Effector memory CD4-positive, alpha-beta T cell (primary cell): ENCODE results near the gene USP37.

ENCODE experiments used
- DNase-seq, 3 donors: peaks; one replicate each; pipeline ENCODE4 v3.0.0-alpha.2; 2020
- H3K27ac ChIP-seq: 2 replicates; pipeline ENCODE4 v1.7.0; 2013; ENCODE audit warnings: mild to moderate bottlenecking, low read length, moderate library complexity; ENCODE audit not compliant: insufficient read depth, poor library complexity, severe bottlenecking
- H3K27me3 ChIP-seq: replicated peaks from 2 replicates; pipeline ENCODE4 v1.7.0; 2013; ENCODE audit warnings: mild to moderate bottlenecking, low read length; ENCODE audit not compliant: insufficient read depth, control insufficient read depth, poor library complexity, severe bottlenecking
- H3K36me3 ChIP-seq: 2 replicates; pipeline ENCODE4 v1.7.0; 2013; ENCODE audit warnings: mild to moderate bottlenecking, low read length, moderate library complexity; ENCODE audit not compliant: control insufficient read depth, insufficient read depth
- H3K4me1 ChIP-seq: 2 replicates; pipeline ENCODE4 v1.7.0; 2013; ENCODE audit warnings: low read length, mild to moderate bottlenecking; ENCODE audit not compliant: control insufficient read depth, insufficient read depth, poor library complexity, severe bottlenecking
- H3K4me3 ChIP-seq: 2 replicates; pipeline ENCODE4 v1.7.0; 2013; ENCODE audit warnings: low read length, low read depth, mild to moderate bottlenecking; ENCODE audit not compliant: insufficient read depth, poor library complexity, severe bottlenecking
- H3K9me3 ChIP-seq: 2 replicates; pipeline ENCODE4 v1.7.0; 2013; ENCODE audit warnings: mild to moderate bottlenecking, low read length, moderate library complexity; ENCODE audit not compliant: control insufficient read depth

USP37 gene

GRCh38 chr2:218458598-218458997, 109.6 kb downstream of the USP37 start:
- Histone ChIP-seq H3K4me1 (no peaks in the 10 kb centered on the region), H3K27me3 (no peaks in the 10 kb centered on the region), H3K9me3 (peaks cover 7% of the 10 kb centered on the region), H3K4me3 (no peak overlapping the region), H3K36me3 (peaks cover 29% of the 10 kb centered on the region), H3K27ac (no peak overlapping the region)
- no peak for DNase-seq

GRCh38 chr2:218456849-218457248, 111.3 kb downstream of the USP37 start:
- H3K36me3 ChIP-seq = peaks cover 31% of the 10 kb centered on the region
- no peaks in the 10 kb centered on the region for H3K4me1 ChIP-seq
- H3K4me3 ChIP-seq = no peak overlapping the region
- DNase-seq = no peak
- no peaks in the 10 kb centered on the region for H3K27me3 ChIP-seq
- peaks cover 7% of the 10 kb centered on the region for H3K9me3 ChIP-seq
- H3K27ac ChIP-seq = no peak overlapping the region

DNA sequence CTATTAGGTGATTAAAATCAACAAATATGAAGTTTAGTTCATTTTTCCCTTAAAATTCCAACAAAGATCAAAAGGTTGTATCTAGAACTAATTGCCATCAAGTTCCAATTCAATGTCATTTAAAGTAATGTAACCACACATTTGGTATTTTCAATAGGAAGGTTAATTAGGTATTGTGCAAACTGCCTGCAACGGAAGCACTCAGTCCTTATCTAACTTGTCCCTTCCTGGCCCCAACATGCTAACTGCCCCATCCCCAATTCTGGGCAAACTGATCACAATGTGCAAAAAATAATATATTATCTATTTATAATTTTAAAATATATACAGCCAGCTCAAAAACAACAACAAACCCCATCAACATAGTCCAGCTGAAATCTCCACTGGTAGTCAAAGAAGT, 116.1 kb downstream of the USP37 start:
- DNase-seq = no peak
- Histone ChIP-seq H3K4me3 (no peak overlapping the region), H3K27me3 (no peaks in the 10 kb centered on the region)

DNA sequence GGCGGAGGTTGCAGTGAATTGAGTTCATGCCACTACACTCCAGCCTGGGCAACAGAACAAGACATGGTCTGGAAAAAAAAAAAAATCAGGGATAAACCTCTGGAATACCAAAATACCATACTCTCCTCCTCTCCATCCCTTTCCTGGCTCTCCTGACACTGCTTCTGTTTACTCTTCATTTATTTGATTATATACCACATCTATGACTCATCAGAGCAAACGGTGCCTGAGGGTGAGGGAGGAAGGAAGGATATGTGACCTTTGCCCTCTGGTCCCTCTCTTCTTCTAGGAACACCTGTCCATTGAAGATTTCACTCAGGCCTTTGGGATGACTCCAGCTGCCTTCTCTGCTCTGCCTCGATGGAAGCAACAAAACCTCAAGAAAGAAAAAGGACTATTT, 119.2 kb downstream of the USP37 start:
- Histone ChIP-seq H3K4me3 (no peak overlapping the region), H3K27ac (no peak overlapping the region), H3K9me3 (no peaks in the 10 kb centered on the region), H3K27me3 (no peaks in the 10 kb centered on the region), H3K4me1 (no peaks in the 10 kb centered on the region), H3K36me3 (peaks cover 10% of the 10 kb centered on the region)
- DNase-seq = no peak

More for the DNA sequence above, 116.1 kb downstream of the USP37 start:
- H3K4me1 ChIP-seq = no peaks in the 10 kb centered on the region
- peaks cover 31% of the 10 kb centered on the region for H3K36me3 ChIP-seq
- H3K9me3 ChIP-seq = peaks cover 7% of the 10 kb centered on the region
- no peak overlapping the region for H3K27ac ChIP-seq

DNA sequence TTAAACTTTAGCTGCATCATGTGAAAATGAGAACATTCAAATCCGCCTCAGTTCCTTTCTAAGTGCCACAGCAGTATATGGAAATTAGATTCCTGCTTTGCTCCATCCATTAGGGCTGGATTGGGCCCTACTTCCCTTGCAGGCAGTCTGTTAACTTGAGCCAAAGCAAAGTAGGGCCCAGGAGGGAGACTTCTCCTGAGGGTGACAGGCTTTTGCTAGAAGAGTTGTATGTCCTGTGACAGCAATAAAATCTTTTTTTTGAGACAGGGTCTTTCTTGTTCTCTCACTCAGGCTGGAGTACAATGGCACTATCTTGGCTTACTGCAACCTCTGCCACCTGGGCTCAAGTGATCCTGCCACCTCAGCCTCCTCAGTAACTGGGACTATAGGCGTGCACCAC, 121.1 kb downstream of the USP37 start:
- no peak for DNase-seq
- Histone ChIP-seq H3K4me3 (no peak overlapping the region), H3K27me3 (no peaks in the 10 kb centered on the region), H3K9me3 (no peaks in the 10 kb centered on the region), H3K4me1 (no peaks in the 10 kb centered on the region), H3K27ac (no peak overlapping the region), H3K36me3 (no peaks in the 10 kb centered on the region)

- H3K27me3 ChIP-seq = no peaks in the 10 kb centered on the region
- DNase-seq = no peak
- H3K9me3 ChIP-seq = no peaks in the 10 kb centered on the region
- H3K4me3 ChIP-seq = no peak overlapping the region
- H3K27ac ChIP-seq = no peak overlapping the region
- no peaks in the 10 kb centered on the region for H3K4me1 ChIP-seq
- H3K36me3 ChIP-seq = no peaks in the 10 kb centered on the region
These were observed 121.6 kb downstream of the USP37 start for GRCh38 chr2:218446547-218446946.

- Histone ChIP-seq H3K9me3 (no peaks in the 10 kb centered on the region), H3K4me3 (no peak overlapping the region), H3K27ac (no peak overlapping the region), H3K27me3 (no peaks in the 10 kb centered on the region), H3K36me3 (no peaks in the 10 kb centered on the region), H3K4me1 (no peaks in the 10 kb centered on the region)
- DNase-seq = no peak
These were observed 122.5 kb downstream of the USP37 start for GRCh38 chr2:218445602-218446001.

DNA sequence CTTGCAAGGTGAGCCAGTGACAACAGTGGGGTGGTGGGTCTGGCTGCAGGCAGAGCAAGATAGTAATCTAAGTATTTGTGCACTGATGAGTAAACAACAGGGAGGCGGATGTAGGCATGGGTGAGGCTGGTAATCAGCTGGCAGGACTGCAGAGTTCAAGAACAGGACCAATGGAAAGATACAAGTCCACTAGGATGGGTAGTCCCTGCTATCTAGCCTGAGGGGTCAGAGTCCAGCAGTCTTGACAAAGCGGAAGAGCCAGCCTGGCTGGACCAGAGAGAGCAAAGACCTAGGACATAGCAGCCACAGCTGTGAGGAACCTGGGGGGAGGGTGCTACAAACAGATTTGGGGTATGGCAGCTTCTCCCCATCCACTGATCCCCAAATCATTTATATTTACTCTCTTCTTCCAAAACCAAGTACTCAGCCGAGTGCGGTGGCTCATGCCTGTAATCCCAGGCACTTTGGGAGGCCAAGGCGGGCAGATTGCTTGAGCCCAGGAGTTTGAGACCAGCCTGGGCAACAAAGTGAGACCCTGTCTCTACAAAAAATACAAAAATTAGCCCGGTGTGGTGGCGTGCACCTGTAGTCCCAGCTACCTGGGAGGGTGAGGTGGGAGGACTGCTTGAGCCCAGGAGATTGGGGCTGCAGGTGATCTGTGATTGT, 123.3 kb downstream of the USP37 start:
- H3K9me3 ChIP-seq = no peaks in the 10 kb centered on the region
- no peak for DNase-seq
- H3K36me3 ChIP-seq = no peaks in the 10 kb centered on the region

DNA sequence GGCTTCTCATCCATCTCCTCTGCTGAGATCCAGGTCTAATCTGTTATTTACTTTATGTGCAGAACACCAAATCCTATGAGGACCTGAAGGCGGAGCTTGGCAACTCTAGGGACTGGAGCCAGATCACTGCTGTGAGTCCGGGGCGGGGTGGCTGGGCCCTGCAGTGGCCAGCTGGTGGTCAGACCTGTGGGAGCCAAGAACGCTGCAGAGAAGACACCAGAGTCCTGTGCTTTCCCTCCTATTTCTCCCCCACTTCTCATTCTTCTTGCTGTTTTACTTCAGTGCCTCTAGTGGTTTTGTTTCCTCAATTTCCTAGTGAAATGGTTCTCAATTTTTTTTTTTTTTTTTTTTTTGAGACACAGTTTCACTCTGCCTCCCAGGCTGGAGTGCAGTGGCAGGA, 129.6 kb downstream of the USP37 start:
- H3K27ac ChIP-seq = no peak overlapping the region
- no peak for DNase-seq
- no peaks in the 10 kb centered on the region for H3K36me3 ChIP-seq
- H3K4me3 ChIP-seq = no peak overlapping the region
- H3K4me1 ChIP-seq = no peaks in the 10 kb centered on the region
- H3K27me3 ChIP-seq = no peaks in the 10 kb centered on the region
- H3K9me3 ChIP-seq = no peaks in the 10 kb centered on the region

More for the DNA sequence above, 123.3 kb downstream of the USP37 start:
- H3K27me3 ChIP-seq = no peaks in the 10 kb centered on the region
- no peak overlapping the region for H3K27ac ChIP-seq
- no peak overlapping the region for H3K4me3 ChIP-seq
- H3K4me1 ChIP-seq = no peaks in the 10 kb centered on the region

DNA sequence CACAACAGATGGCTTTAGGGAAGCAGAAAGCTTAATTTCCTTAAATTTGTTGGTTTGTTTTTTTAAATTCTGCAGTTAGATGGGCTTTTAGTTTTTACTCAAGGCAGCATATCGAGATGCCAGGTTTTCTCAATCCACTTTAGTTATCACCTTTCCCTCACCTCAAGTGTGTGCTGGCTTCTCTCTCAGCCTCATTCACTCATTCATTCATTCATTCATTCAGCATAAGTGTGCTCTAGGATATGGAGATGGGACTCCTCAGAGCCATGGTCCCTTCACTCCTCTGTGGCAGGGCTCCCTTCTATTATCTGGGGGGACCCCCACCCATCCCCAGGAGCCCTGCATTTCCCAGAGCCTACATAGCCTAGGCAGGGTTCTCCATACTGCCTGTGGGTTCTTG, 130.2 kb downstream of the USP37 start:
- H3K4me3 ChIP-seq = no peak overlapping the region
- H3K9me3 ChIP-seq = no peaks in the 10 kb centered on the region
- H3K27me3 ChIP-seq = no peaks in the 10 kb centered on the region
- H3K36me3 ChIP-seq = no peaks in the 10 kb centered on the region
- DNase-seq = no peak
- H3K27ac ChIP-seq = no peak overlapping the region
- H3K4me1 ChIP-seq = no peaks in the 10 kb centered on the region
